ENCODE results near the gene XYLT1. TPM values are rescaled to one million over a fixed set of nuclear protein-coding genes. Genes with fewer than 3 reads are reported as not detected.

Gene XYLT1
- total RNA-seq, 1 experiment from 2014 or later = 7.5 TPM

DNA sequence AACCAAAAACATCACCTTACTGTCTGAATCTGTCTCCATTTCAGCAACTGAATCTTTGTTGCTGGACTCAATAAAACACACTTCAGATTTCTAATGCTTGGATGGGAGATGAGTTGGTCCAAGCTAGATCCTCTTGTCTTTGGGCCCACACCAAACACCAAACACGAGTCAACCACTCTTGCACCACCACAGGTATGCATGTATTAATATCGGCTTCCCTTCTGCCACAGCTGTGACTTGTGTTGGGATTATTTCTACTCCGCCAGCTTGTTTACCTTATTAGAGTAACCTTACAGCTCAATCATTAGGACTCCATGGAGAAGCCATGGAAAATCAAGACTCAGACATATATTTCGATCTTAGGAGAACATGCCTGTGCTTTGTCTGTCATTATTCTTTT is 49.9 kb downstream of the XYLT1 start:
- Mint-ChIP-seq H3K27me3 (ENCODE audit: unreplicated experiment) (no peaks in the 10 kb centered on the region), H3K4me3 (ENCODE audit: low read depth, unreplicated experiment) (no peak overlapping the region), H3K36me3 (ENCODE audit: insufficient read depth, unreplicated experiment) (no peaks in the 10 kb centered on the region), H3K27ac (ENCODE audit: unreplicated experiment) (no peak overlapping the region), H3K9me3 (ENCODE audit: low read depth, unreplicated experiment) (no peaks in the 10 kb centered on the region), H3K4me1 (ENCODE audit: low read depth, unreplicated experiment) (no peaks in the 10 kb centered on the region)
- CTCF ChIA-PET = no interaction called here
- no TSS peak for BruUV-seq (replicated peaks)
- intact Hi-C loops (cut with micrococcal nuclease; ENCODE audit: unreplicated experiment) = no loop called here
- DNase-seq = no peak
- TF ChIP-seq, protein P1, sequence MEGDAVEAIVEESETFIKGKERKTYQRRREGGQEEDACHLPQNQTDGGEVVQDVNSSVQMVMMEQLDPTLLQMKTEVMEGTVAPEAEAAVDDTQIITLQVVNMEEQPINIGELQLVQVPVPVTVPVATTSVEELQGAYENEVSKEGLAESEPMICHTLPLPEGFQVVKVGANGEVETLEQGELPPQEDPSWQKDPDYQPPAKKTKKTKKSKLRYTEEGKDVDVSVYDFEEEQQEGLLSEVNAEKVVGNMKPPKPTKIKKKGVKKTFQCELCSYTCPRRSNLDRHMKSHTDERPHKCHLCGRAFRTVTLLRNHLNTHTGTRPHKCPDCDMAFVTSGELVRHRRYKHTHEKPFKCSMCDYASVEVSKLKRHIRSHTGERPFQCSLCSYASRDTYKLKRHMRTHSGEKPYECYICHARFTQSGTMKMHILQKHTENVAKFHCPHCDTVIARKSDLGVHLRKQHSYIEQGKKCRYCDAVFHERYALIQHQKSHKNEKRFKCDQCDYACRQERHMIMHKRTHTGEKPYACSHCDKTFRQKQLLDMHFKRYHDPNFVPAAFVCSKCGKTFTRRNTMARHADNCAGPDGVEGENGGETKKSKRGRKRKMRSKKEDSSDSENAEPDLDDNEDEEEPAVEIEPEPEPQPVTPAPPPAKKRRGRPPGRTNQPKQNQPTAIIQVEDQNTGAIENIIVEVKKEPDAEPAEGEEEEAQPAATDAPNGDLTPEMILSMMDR (IDR thresholded peaks at IDR 0.05; ENCODE audit: unreplicated experiment) = no peak

DNA sequence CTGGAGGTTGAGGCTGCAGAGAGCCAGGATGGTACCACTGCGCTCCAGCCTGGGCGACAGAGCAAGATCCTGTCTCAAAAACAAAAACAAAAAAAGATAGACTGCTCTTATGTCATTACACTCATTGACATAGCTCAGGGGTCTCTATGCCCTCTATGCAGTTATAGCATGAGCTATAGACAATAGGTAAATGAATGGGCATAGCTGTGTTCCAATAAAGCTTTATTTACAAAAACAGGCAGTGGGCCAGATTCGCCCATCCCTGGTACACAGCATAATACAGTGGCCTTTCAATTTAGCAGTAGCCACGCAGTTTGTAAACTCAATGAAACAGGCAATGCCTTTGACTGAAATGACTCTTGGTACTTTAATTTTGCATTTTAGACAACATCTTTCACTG is 51.5 kb downstream of the XYLT1 start:
- no peaks in the 10 kb centered on the region for H3K27me3 Mint-ChIP-seq (ENCODE audit: unreplicated experiment)
- H3K36me3 Mint-ChIP-seq (ENCODE audit: insufficient read depth, unreplicated experiment) = no peaks in the 10 kb centered on the region
- H3K4me1 Mint-ChIP-seq (ENCODE audit: low read depth, unreplicated experiment) = no peaks in the 10 kb centered on the region
- H3K9me3 Mint-ChIP-seq (ENCODE audit: low read depth, unreplicated experiment) = no peaks in the 10 kb centered on the region
- no peak for DNase-seq
- TF ChIP-seq, protein P1 (IDR thresholded peaks at IDR 0.05; ENCODE audit: unreplicated experiment) = no peak
- intact Hi-C loops (cut with micrococcal nuclease; ENCODE audit: unreplicated experiment) = no loop called here
- CTCF ChIA-PET = no interaction called here
- no peak overlapping the region for H3K4me3 Mint-ChIP-seq (ENCODE audit: low read depth, unreplicated experiment)
- H3K27ac Mint-ChIP-seq (ENCODE audit: unreplicated experiment) = no peak overlapping the region
- BruUV-seq (replicated peaks) = no TSS peak

DNA sequence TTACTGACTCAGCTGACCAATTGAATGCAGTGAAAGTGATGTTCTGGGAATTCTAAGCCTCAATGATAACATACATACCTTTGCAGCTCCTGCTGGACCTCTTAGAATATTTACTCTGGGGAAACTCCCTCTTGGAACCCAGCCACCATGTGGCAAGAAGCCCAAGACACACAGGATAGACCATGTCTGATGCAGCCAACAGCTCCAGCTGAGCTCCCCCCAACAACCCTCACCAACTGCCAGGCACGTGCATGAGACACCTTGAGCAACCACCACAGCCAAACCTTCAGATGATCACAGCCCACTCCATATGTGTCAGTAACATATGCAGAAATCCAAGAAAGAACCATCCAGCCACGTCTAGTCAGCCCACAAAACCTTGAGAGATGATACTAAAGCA is 53.0 kb downstream of the XYLT1 start:
- Mint-ChIP-seq H3K27ac (ENCODE audit: unreplicated experiment) (no peak overlapping the region), H3K36me3 (ENCODE audit: insufficient read depth, unreplicated experiment) (no peaks in the 10 kb centered on the region), H3K27me3 (ENCODE audit: unreplicated experiment) (no peaks in the 10 kb centered on the region), H3K9me3 (ENCODE audit: low read depth, unreplicated experiment) (no peaks in the 10 kb centered on the region), H3K4me3 (ENCODE audit: low read depth, unreplicated experiment) (no peak overlapping the region), H3K4me1 (ENCODE audit: low read depth, unreplicated experiment) (no peaks in the 10 kb centered on the region)
- CTCF ChIA-PET = interaction anchor here (0.8 kb wide), 1 partner anchor 89 kb away, joined by 3 read pairs; no protein-coding TSS in a partner anchor
- intact Hi-C loops (cut with micrococcal nuclease; ENCODE audit: unreplicated experiment) = no loop called here
- no TSS peak for BruUV-seq (replicated peaks)
- TF ChIP-seq, protein P1 (IDR thresholded peaks at IDR 0.05; ENCODE audit: unreplicated experiment) = no peak
- DNase-seq = no peak

DNA sequence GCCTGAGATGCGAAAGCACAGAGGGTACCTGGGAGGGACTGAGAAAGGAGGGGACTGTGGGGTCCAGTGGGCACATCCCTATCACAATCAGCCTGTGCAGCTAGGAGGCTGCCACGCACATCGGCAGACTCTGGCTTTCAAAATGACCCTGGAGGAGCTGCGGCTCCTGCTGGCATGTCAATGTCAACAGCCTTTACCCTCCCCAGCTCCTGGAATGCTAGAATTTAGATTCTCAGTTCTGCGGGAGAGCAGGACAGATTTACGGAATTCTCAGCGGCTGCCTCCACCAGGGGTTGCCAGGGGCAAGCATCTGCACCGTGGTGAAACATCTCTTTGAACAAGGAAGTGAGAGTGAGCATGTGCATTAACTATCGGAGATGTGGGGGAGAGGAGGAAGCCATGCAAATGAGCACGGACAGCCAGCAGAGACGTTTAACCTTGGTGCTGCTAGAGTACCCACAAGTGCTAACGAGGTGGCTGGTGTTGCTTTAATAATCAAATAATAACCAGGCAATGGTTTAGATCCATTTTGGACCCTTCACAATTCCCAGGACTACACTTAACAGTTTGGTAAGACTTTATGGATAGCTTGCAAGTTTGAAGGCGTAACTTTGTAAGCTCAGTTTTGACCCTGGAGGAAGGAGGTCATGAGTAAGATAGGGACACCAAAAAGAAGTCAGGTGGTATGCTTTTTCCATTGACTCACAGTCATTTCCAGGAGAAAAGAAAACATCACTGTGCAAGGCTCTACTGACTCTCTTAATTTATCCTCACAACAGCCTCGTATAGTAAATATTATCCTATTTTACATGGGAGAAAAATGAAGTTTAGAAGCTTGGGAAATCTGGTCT is 54.1 kb downstream of the XYLT1 start:
- no peaks in the 10 kb centered on the region for H3K27me3 Mint-ChIP-seq (ENCODE audit: unreplicated experiment)
- H3K4me1 Mint-ChIP-seq (ENCODE audit: low read depth, unreplicated experiment) = no peaks in the 10 kb centered on the region
- TF ChIP-seq, protein P1 (IDR thresholded peaks at IDR 0.05; ENCODE audit: unreplicated experiment) = no peak
- CTCF ChIA-PET = interaction anchor here (0.8 kb wide), 1 partner anchor 17 kb away, joined by 4 read pairs; no protein-coding TSS in a partner anchor
- DNase-seq = no peak
- no peak overlapping the region for H3K27ac Mint-ChIP-seq (ENCODE audit: unreplicated experiment)
- BruUV-seq (replicated peaks) = no TSS peak
- no peaks in the 10 kb centered on the region for H3K9me3 Mint-ChIP-seq (ENCODE audit: low read depth, unreplicated experiment)
- H3K4me3 Mint-ChIP-seq (ENCODE audit: low read depth, unreplicated experiment) = no peak overlapping the region
- H3K36me3 Mint-ChIP-seq (ENCODE audit: insufficient read depth, unreplicated experiment) = no peaks in the 10 kb centered on the region
- intact Hi-C loops (cut with micrococcal nuclease; ENCODE audit: unreplicated experiment) = no loop called here
